GM12878 (cell line): Measurements from ENCODE around the gene POC1B. TPM values are rescaled to one million over a fixed set of nuclear protein-coding genes. Genes with fewer than 3 reads are reported as not detected.

Experiments used
- BRCA1 ChIP-seq: IDR thresholded peaks from 2 replicates; pipeline ENCODE4 v1.6.1; 2011; ENCODE audit warnings: low read depth, low read length, improper control_type of control experiment
- CBX3 ChIP-seq: fragments of 200-600 bp; sonication (generic); IDR thresholded peaks from 2 replicates; pipeline ENCODE4 v1.6.1; 2016; ENCODE audit warnings: low read depth, borderline replicate concordance
- EGR1 ChIP-seq, 2 experiments: IDR thresholded peaks; 1 replicate in 1 of 2; 2 replicates in 1 of 2; pipeline ENCODE4 v1.6.1; 2011 to 2012; ENCODE audit warnings: low read depth in 2 of 2, low read length in 2 of 2, borderline replicate concordance in 1 of 2, mild to moderate bottlenecking in 1 of 2, moderate library complexity in 1 of 2
- HDAC2 ChIP-seq: fragments of 200-600 bp; sonication (generic); IDR thresholded peaks from 2 replicates; pipeline ENCODE4 v1.6.1; 2017
- MYB ChIP-seq: fragments of 150-350 bp; IDR thresholded peaks from 2 replicates; pipeline ENCODE4 v1.6.1; 2014; ENCODE audit warnings: mild to moderate bottlenecking, low read depth, low read length, borderline replicate concordance
- RAD51 ChIP-seq: fragments of 450-650 bp; IDR thresholded peaks from 2 replicates; pipeline ENCODE4 v1.6.1; 2016; ENCODE audit warnings: moderate library complexity, mild to moderate bottlenecking, inconsistent platforms
- RBBP5 ChIP-seq: fragments of 200-600 bp; sonication (generic); conservative IDR thresholded peaks from 2 replicates; pipeline ENCODE4 v1.6.1; 2016
- SP1 ChIP-seq: IDR thresholded peaks from one replicate; pipeline ENCODE4 v1.6.1; 2011; ENCODE audit warnings: low read depth, low read length
- USF1 ChIP-seq: IDR thresholded peaks from 2 replicates; pipeline ENCODE4 v1.6.1; 2011; ENCODE audit warnings: borderline replicate concordance, low read depth, mild to moderate bottlenecking, moderate library complexity, mixed read lengths, low read length; ENCODE audit not compliant: insufficient read depth; ENCODE audit errors: extremely low read length
- WRNIP1 ChIP-seq: IDR thresholded peaks from 2 replicates; pipeline ENCODE4 v1.6.1; 2011; ENCODE audit warnings: low read depth, low read length, improper control_type of control experiment, borderline replicate concordance
- ZBTB33 ChIP-seq: fragments of 450-650 bp; IDR thresholded peaks from 2 replicates; pipeline ENCODE4 v1.6.1; 2017; ENCODE audit warnings: mild to moderate bottlenecking
- ZNF24 ChIP-seq: fragments of 450-650 bp; IDR thresholded peaks from 2 replicates; pipeline ENCODE4 v1.6.1; 2017; ENCODE audit warnings: antibody characterized with exemption, mild to moderate bottlenecking
- ZNF592 ChIP-seq: fragments of 450-650 bp; IDR thresholded peaks from 2 replicates; pipeline ENCODE4 v1.6.1; 2017; ENCODE audit warnings: mild to moderate bottlenecking, moderate library complexity
- ZNF622 ChIP-seq: fragments of 450-650 bp; IDR thresholded peaks from 2 replicates; pipeline ENCODE4 v1.6.1; 2017; ENCODE audit warnings: mild to moderate bottlenecking, inconsistent platforms
- ZNF687 ChIP-seq: fragments of 450-650 bp; IDR thresholded peaks from 2 replicates; pipeline ENCODE4 v1.6.1; 2017; ENCODE audit warnings: mild to moderate bottlenecking, moderate library complexity
- polyA plus RNA-seq, 11 experiments: library from polyadenylated mRNA; depleted of rRNA in 4 of 11; unstranded in 6 of 11; stranded (reverse) in 5 of 11; fragments of >200 nt; fragmentation: Nextera tagmentation in 4 of 11; fragmentation: Illumina TruSeq in 1 of 11; extraction: Ambion mirVana in 4 of 11; extraction: Trizol in 1 of 11; gene quantifications; 1 replicate in 1 of 11; 2 replicates in 10 of 11; pipeline versions ENCODE4 v1.2.1 to v1.2.3, GENCODE V29; 2011 to 2016; ENCODE audit warnings: inconsistent platforms in 2 of 11, missing spikeins in 2 of 11, low read depth in 1 of 11
- total RNA-seq, 4 experiments: library from RNA; depleted of rRNA in 3 of 4; stranded (reverse); fragments of >200 nt in 3 of 4; fragmentation: Illumina TruSeq in 1 of 4; extraction: Trizol in 1 of 4; gene quantifications; 2 replicates each; pipeline versions ENCODE4 v1.2.1 to v1.2.3, GENCODE V29; 2013 to 2021
- TF ChIP-seq, protein P1 (sequence below): fragments of 150-350 bp; IDR thresholded peaks from 2 replicates; pipeline ENCODE4 v1.6.1; 2014; ENCODE audit warnings: mild to moderate bottlenecking, low read depth, low read length

Gene POC1B
- total and polyA plus RNA-seq, 10 of the 15 experiments (the other 5 are each of a cell fraction or from before 2014, with no cell fraction given), result 4.4 to 17.8 (median 11.3) TPM

GRCh38 chr12:89525824-89526770 lies at the start of gene POC1B (continued):
- TF ChIP-seq ZBTB33 (no peak), MYB (no peak), ZNF24 (peak; percentile 95; the same call in 1 of the 2 replicates), RBBP5 (no peak), RAD51 (peak; percentile 82), BRCA1 (no peak), ZNF687 (no peak), ZNF622 (no peak), HDAC2 (no peak), WRNIP1 (no peak), CBX3 (no peak), USF1 (no peak), EGR1 (IDR thresholded peaks at IDR 0.05; ENCODE audit: borderline replicate concordance in 1 of 2, low read depth in 2 of 2, low read length in 2 of 2) (0 out of 3 replicates have a peak, but pooled peaks of 1 of the 2 experiments have one; percentile 38), ZNF592 (no peak), SP1 (peak; percentile 89)
- TF ChIP-seq, protein P1, sequence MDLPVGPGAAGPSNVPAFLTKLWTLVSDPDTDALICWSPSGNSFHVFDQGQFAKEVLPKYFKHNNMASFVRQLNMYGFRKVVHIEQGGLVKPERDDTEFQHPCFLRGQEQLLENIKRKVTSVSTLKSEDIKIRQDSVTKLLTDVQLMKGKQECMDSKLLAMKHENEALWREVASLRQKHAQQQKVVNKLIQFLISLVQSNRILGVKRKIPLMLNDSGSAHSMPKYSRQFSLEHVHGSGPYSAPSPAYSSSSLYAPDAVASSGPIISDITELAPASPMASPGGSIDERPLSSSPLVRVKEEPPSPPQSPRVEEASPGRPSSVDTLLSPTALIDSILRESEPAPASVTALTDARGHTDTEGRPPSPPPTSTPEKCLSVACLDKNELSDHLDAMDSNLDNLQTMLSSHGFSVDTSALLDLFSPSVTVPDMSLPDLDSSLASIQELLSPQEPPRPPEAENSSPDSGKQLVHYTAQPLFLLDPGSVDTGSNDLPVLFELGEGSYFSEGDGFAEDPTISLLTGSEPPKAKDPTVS, result peak; percentile 29; the same call in 1 of the 2 replicates
